SK-N-SH (cell line): Measurements from ENCODE around the gene OR4D11. TPM values are rescaled to one million over a fixed set of nuclear protein-coding genes. Genes with fewer than 3 reads are reported as not detected.

Source experiments
- CTCF ChIA-PET: fragments of 300-600, 350-600 bp; formaldehyde crosslinking; extraction: SDS; loops from one replicate; lab custom pipeline; 2021; lab: Yijun Ruan, JAX
- POLR2A ChIA-PET: fragments of 350-600 bp; sonication (Branson Sonifier 250); formaldehyde crosslinking; extraction: SDS; loops from one replicate; lab custom pipeline; 2020; ENCODE audit warnings: antibody characterized with exemption, inconsistent platforms; lab: Yijun Ruan, JAX
- DNase-seq: peaks from one replicate; pipeline ENCODE4 v3.0.0; 2012
- H2AFZ ChIP-seq: fragments of 200-600 bp; sonication (generic); 2 replicates; pipeline ENCODE4 v1.8.1; 2016; ENCODE audit warnings: antibody characterized with exemption, mild to moderate bottlenecking, low read depth
- H3F3A ChIP-seq: fragments of 200-600 bp; sonication (generic); replicated peaks from 2 replicates; pipeline ENCODE3; 2016; ENCODE audit warnings: antibody characterized with exemption, mild to moderate bottlenecking; ENCODE audit not compliant: insufficient read depth
- H3K27ac ChIP-seq, 2 experiments: fragments of 200-500 bp in 1 of 2; fragments of 200-600 bp in 1 of 2; sonication (Bioruptor generic) in 1 of 2; sonication (generic), shearing (Covaris generic) in 1 of 2; 2 replicates each; pipeline versions ENCODE4 v1.5.1 to v1.6.1; 2014 to 2016; ENCODE audit warnings: low read depth in 2 of 2, inconsistent platforms in 1 of 2, low read length in 1 of 2, mild to moderate bottlenecking in 1 of 2, mixed read lengths in 1 of 2
- H3K27me3 ChIP-seq: fragments of 200-600 bp; sonication (generic), shearing (Covaris generic); 2 replicates; pipeline ENCODE4 v1.6.1; 2016; ENCODE audit warnings: mixed run types; ENCODE audit not compliant: insufficient read depth
- H3K36me3 ChIP-seq, 2 experiments: fragments of 200-500 bp in 1 of 2; fragments of 200-600 bp in 1 of 2; sonication (Bioruptor generic) in 1 of 2; sonication (generic) in 1 of 2; replicated peaks in 1 of 2; 2 replicates each; pipeline versions ENCODE3 to v1.5.1; 2014 to 2016; ENCODE audit warnings: low read length in 1 of 2, mild to moderate bottlenecking in 1 of 2; ENCODE audit not compliant: insufficient read depth in 2 of 2, control insufficient read depth in 1 of 2
- H3K4me1 ChIP-seq, 2 experiments: fragments of 200-500 bp in 1 of 2; fragments of 200-600 bp in 1 of 2; sonication (Bioruptor generic) in 1 of 2; sonication (generic), shearing (Covaris generic) in 1 of 2; 2 replicates each; pipeline versions ENCODE4 v1.5.1 to v1.6.1; 2014 to 2016; ENCODE audit warnings: low read depth in 1 of 2, low read length in 1 of 2, mixed run types in 1 of 2; ENCODE audit not compliant: insufficient read depth in 2 of 2, control insufficient read depth in 1 of 2
- H3K4me2 ChIP-seq: fragments of 200-600 bp; sonication (generic), shearing (Covaris generic); 2 replicates; pipeline ENCODE4 v1.6.1; 2017; ENCODE audit warnings: mixed run types
- H3K4me3 ChIP-seq, 2 experiments: fragments of 200-500 bp in 1 of 2; fragments of 200-600 bp in 1 of 2; sonication (Bioruptor generic) in 1 of 2; sonication (generic), shearing (Covaris generic) in 1 of 2; 2 replicates each; pipeline versions ENCODE4 v1.5.1 to v1.8.1; 2014 to 2016; ENCODE audit warnings: low read depth in 2 of 2, inconsistent platforms in 1 of 2, low read length in 1 of 2, mild to moderate bottlenecking in 1 of 2, mixed read lengths in 1 of 2, moderate library complexity in 1 of 2
- H3K79me2 ChIP-seq: fragments of 200-600 bp; sonication (generic); 2 replicates; pipeline ENCODE4 v1.8.1; 2017; ENCODE audit warnings: mild to moderate bottlenecking; ENCODE audit not compliant: insufficient read depth
- H3K9ac ChIP-seq: fragments of 200-600 bp; sonication (generic); 2 replicates; pipeline ENCODE4 v1.6.1; 2017; ENCODE audit warnings: mixed run types
- H3K9me2 ChIP-seq: fragments of 200-600 bp; sonication (generic); 2 replicates; pipeline ENCODE4 v1.6.1; 2017; ENCODE audit warnings: mixed run types
- H3K9me3 ChIP-seq: fragments of 200-600 bp; sonication (generic); 2 replicates; pipeline ENCODE4 v1.6.1; 2017; ENCODE audit warnings: mixed run types, mild to moderate bottlenecking, moderate library complexity
- H4K20me1 ChIP-seq: fragments of 200-600 bp; sonication (generic); 2 replicates; pipeline ENCODE4 v1.6.1; 2017; ENCODE audit warnings: mild to moderate bottlenecking, mixed run types; ENCODE audit not compliant: insufficient read depth
- CTCF ChIP-seq: fragments of 200-600 bp; sonication (generic); IDR thresholded peaks from 2 replicates; pipeline ENCODE4 v1.6.1; 2017; ENCODE audit warnings: antibody characterized with exemption, mild to moderate bottlenecking, moderate library complexity
- ELF1 ChIP-seq: IDR thresholded peaks from 2 replicates; pipeline ENCODE4 v1.4.0; 2012
- FOXJ3 ChIP-seq: sonication (generic); formaldehyde crosslinking; IDR thresholded peaks from 2 replicates; pipeline ENCODE4 v1.5.1; 2020; ENCODE audit warnings: mild to moderate bottlenecking, missing genetic modification reagents
- GABPA ChIP-seq: IDR thresholded peaks from 2 replicates; pipeline ENCODE4 v1.4.0; 2012; ENCODE audit warnings: low read depth, mild to moderate bottlenecking
- GATA2 ChIP-seq: sonication (generic); formaldehyde crosslinking; IDR thresholded peaks from 2 replicates; pipeline ENCODE4 v1.5.0; 2020; ENCODE audit warnings: mild to moderate bottlenecking, missing genetic modification reagents
- JUND ChIP-seq: IDR thresholded peaks from 2 replicates; pipeline ENCODE4 v1.4.0; 2012
- MEF2A ChIP-seq: IDR thresholded peaks from 2 replicates; pipeline ENCODE4 v1.4.0; 2012; ENCODE audit warnings: low read depth, borderline replicate concordance
- MXI1 ChIP-seq: IDR thresholded peaks from 2 replicates; pipeline ENCODE4 v1.6.1; 2012; ENCODE audit warnings: mild to moderate bottlenecking, low read depth, low read length, improper control_type of control experiment
- PBX3 ChIP-seq: IDR thresholded peaks from 2 replicates; pipeline ENCODE4; 2012
- POLR2AphosphoS5 ChIP-seq: IDR thresholded peaks from 2 replicates; pipeline ENCODE4 v1.6.1; 2012; ENCODE audit warnings: low read depth, low read length
- RCOR1 ChIP-seq: fragments of 150-350 bp; IDR thresholded peaks from 2 replicates; pipeline ENCODE4 v1.6.1; 2017; ENCODE audit warnings: antibody characterized with exemption, low read length
- REST ChIP-seq: IDR thresholded peaks from 2 replicates; pipeline ENCODE4 v1.6.1; 2012; ENCODE audit warnings: mild to moderate bottlenecking, low read depth, low read length, moderate library complexity
- RFX5 ChIP-seq: IDR thresholded peaks from 2 replicates; pipeline ENCODE4 v1.6.1; 2012; ENCODE audit warnings: mild to moderate bottlenecking, improper control_type of control experiment, low read length
- RXRA ChIP-seq: IDR thresholded peaks from 2 replicates; pipeline ENCODE4 v1.4.0; 2012; ENCODE audit warnings: low read depth, mild to moderate bottlenecking, borderline replicate concordance
- SIN3A ChIP-seq: IDR thresholded peaks from 2 replicates; pipeline ENCODE4 v1.6.1; 2012; ENCODE audit warnings: low read depth, mild to moderate bottlenecking, low read length, moderate library complexity, borderline replicate concordance
- SMC3 ChIP-seq: IDR thresholded peaks from 2 replicates; pipeline ENCODE4 v1.6.1; 2012; ENCODE audit warnings: low read depth, low read length, improper control_type of control experiment
- TAF1 ChIP-seq: IDR thresholded peaks from 2 replicates; pipeline ENCODE4 v1.6.1; 2012; ENCODE audit warnings: low read depth, mild to moderate bottlenecking, low read length, moderate library complexity, borderline replicate concordance
- TCF12 ChIP-seq: IDR thresholded peaks from 2 replicates; pipeline ENCODE4 v1.4.0; 2012
- TEAD4 ChIP-seq: IDR thresholded peaks from 2 replicates; pipeline ENCODE4 v1.4.0; 2012; ENCODE audit warnings: mild to moderate bottlenecking, borderline replicate concordance; ENCODE audit not compliant: insufficient read depth
- YY1 ChIP-seq: IDR thresholded peaks from 2 replicates; pipeline ENCODE4 v1.4.0; 2012; ENCODE audit warnings: low read depth, mild to moderate bottlenecking
- ZBTB33 ChIP-seq: IDR thresholded peaks from 2 replicates; pipeline ENCODE4 v1.4.0; 2012; ENCODE audit warnings: low read depth, borderline replicate concordance
- WGBS: methylation state at CpG from one replicate; pipeline ENCODE4 v1.1.6; 2017; ENCODE audit warnings: low lambda C conversion rate; 5-methylcytosine and 5-hydroxymethylcytosine counted together
- polyA plus RNA-seq, 3 experiments: library from polyadenylated mRNA; depleted of rRNA; stranded (reverse); fragments of >200 nt; gene quantifications; 2 replicates each; pipeline ENCODE4 v1.2.3, GENCODE V29; 2012

The OR4D11 gene
- polyA plus RNA-seq, 1 of the 3 experiments (the other 2 are of a cell fraction), result not detected

GRCh38 chr11:59475176-59475575, 28.2 kb upstream of the OR4D11 start:
- Histone ChIP-seq H3K9ac (no peak overlapping the region), H3K9me3 (no peaks in the 10 kb centered on the region), H3K27ac (no peak overlapping the region), H3K27me3 (no peaks in the 10 kb centered on the region), H3K4me1 (no peaks in the 10 kb centered on the region), H3K36me3 (no peaks in the 10 kb centered on the region), H3F3A (no peaks in the 10 kb centered on the region), H3K4me3 (no peak overlapping the region), H2AFZ (no peak overlapping the region), H3K9me2 (no peaks in the 10 kb centered on the region), H3K4me2 (no peak overlapping the region), H4K20me1 (no peaks in the 10 kb centered on the region), H3K79me2 (no peaks in the 10 kb centered on the region)
- WGBS, result 3% methylated on average over 9 of the region's 9 CpGs
- TF ChIP-seq CTCF, result no peak
- TF ChIP-seq POLR2AphosphoS5, result no peak
- TF ChIP-seq ELF1, result no peak
- TF ChIP-seq RFX5, result no peak
- no peak for TF ChIP-seq JUND
- no peak for TF ChIP-seq REST
- TF ChIP-seq MEF2A, result no peak
- no peak for TF ChIP-seq TAF1
- no peak for DNase-seq
- POLR2A ChIA-PET, result no interaction called here
- CTCF ChIA-PET, result no interaction called here

- Histone ChIP-seq H3K79me2 (no peaks in the 10 kb centered on the region), H3K9ac (no peak overlapping the region), H2AFZ (no peak overlapping the region), H3K27ac (no peak overlapping the region), H3F3A (no peaks in the 10 kb centered on the region), H4K20me1 (no peaks in the 10 kb centered on the region), H3K4me2 (no peak overlapping the region), H3K4me3 (no peak overlapping the region), H3K27me3 (no peaks in the 10 kb centered on the region; the same call in 1 of the 2 replicates), H3K4me1 (no peaks in the 10 kb centered on the region), H3K9me2 (no peaks in the 10 kb centered on the region), H3K9me3 (no peaks in the 10 kb centered on the region), H3K36me3 (no peaks in the 10 kb centered on the region)
- no peak for DNase-seq
- TF ChIP-seq RXRA (no peak), TCF12 (no peak), SIN3A (no peak), YY1 (no peak), RCOR1 (no peak), MEF2A (no peak), ZBTB33 (no peak), PBX3 (no peak), SMC3 (no peak), GABPA (no peak), ELF1 (no peak), MXI1 (no peak), POLR2AphosphoS5 (no peak), GATA2 (CRISPR knock-in tag) (no peak), TEAD4 (no peak), FOXJ3 (CRISPR knock-in tag) (no peak)
- ChIA-PET CTCF (no interaction called here), POLR2A (no interaction called here)
These were observed 23.5 kb upstream of the OR4D11 start for GRCh38 chr11:59479906-59480305.
